ENCODE results near the gene KIAA0586.

GRCh38 chr14:58574623-58575022, 147.1 kb downstream of the KIAA0586 start:
- TF ChIP-seq ARNTL (CRISPR knock-in tag; IDR thresholded peaks at IDR 0.05; ENCODE audit: borderline replicate concordance, low read depth) (no peak), RARB (CRISPR knock-in tag; IDR thresholded peaks at IDR 0.05) (no peak), GLIS3 (CRISPR knock-in tag; IDR thresholded peaks at IDR 0.05) (no peak), CREB5 (CRISPR knock-in tag; IDR thresholded peaks at IDR 0.05; ENCODE audit: low read depth) (no peak)

Data from SK-N-SH treated with all-trans-retinoic acid at 6 μM for 48 hours (cell line).